HG02678 (cell line): ENCODE results near the gene TANGO2.

Experiments
- ATAC-seq: cut with Tn5 transposase; IDR thresholded peaks from one replicate; pipeline ENCODE4 v1.9.1; 2021; ENCODE audit warnings: mild to moderate bottlenecking, moderate library complexity; ENCODE audit not compliant: unreplicated experiment

Gene TANGO2

GRCh38 chr22:20020533-20021195, at the start of gene TANGO2:
Gene TANGO2, plus strand, starts transcription at chr22:20021110. Its CDS starts 15,689 bp downstream, at chr22:20036799.
- ATAC-seq, result peak; percentile 85

- no peak for ATAC-seq
Measured at GRCh38 chr22:19971276-19972124, 49.4 kb upstream of the TANGO2 start.

GRCh38 chr22:19972251-19972650, 48.7 kb upstream of the TANGO2 start:
- no peak for ATAC-seq

- ATAC-seq, result no peak
Measured at GRCh38 chr22:19972652-19973550, 48.0 kb upstream of the TANGO2 start.

GRCh38 chr22:19973551-19974267, 47.2 kb upstream of the TANGO2 start:
- ATAC-seq, result no peak

GRCh38 chr22:19974268-19974861, 46.5 kb upstream of the TANGO2 start:
- ATAC-seq, result no peak

GRCh38 chr22:19974935-19975706, 45.8 kb upstream of the TANGO2 start:
- no peak for ATAC-seq

GRCh38 chr22:19975707-19976035, 45.2 kb upstream of the TANGO2 start:
- ATAC-seq, result no peak

GRCh38 chr22:19976671-19977070, 44.2 kb upstream of the TANGO2 start:
- ATAC-seq, result no peak

GRCh38 chr22:19977296-19978243, 43.3 kb upstream of the TANGO2 start:
- ATAC-seq, result no peak

GRCh38 chr22:19978748-19979147, 42.2 kb upstream of the TANGO2 start:
- ATAC-seq, result no peak

- ATAC-seq, result no peak
Measured at GRCh38 chr22:19979712-19980493, 41.0 kb upstream of the TANGO2 start.

GRCh38 chr22:19980766-19981165, 40.1 kb upstream of the TANGO2 start:
- no peak for ATAC-seq

GRCh38 chr22:19981171-19981960, 39.5 kb upstream of the TANGO2 start:
- no peak for ATAC-seq

GRCh38 chr22:19981961-19982920, 38.7 kb upstream of the TANGO2 start:
- no peak for ATAC-seq
